GM23248 (cell line): ENCODE results near the gene DMKN.

Experiments
- EZH2 ChIP-seq: fragments of 200-600 bp; sonication (generic); IDR thresholded peaks from 2 replicates; pipeline ENCODE4 v1.6.1; 2018; ENCODE audit warnings: antibody characterized with exemption, mild to moderate bottlenecking; ENCODE audit not compliant: insufficient read depth, poor library complexity, severe bottlenecking
- EZH2phosphoT487 ChIP-seq: fragments of 200-600 bp; sonication (generic); IDR thresholded peaks from 2 replicates; pipeline ENCODE4 v1.6.1; 2018; ENCODE audit warnings: antibody characterized with exemption, moderate library complexity, mild to moderate bottlenecking, low read depth; ENCODE audit not compliant: insufficient read depth

GRCh38 chr19:35539314-35539713 is 25.9 kb upstream of the DMKN start:
- no peak for TF ChIP-seq EZH2
- no peak for TF ChIP-seq EZH2phosphoT487
